ENCODE measurements around the gene TNFAIP8L1.
A peak's percentile ranks its signal among the peaks of the same experiment; 100 is the strongest.

TNFAIP8L1 gene

DNA sequence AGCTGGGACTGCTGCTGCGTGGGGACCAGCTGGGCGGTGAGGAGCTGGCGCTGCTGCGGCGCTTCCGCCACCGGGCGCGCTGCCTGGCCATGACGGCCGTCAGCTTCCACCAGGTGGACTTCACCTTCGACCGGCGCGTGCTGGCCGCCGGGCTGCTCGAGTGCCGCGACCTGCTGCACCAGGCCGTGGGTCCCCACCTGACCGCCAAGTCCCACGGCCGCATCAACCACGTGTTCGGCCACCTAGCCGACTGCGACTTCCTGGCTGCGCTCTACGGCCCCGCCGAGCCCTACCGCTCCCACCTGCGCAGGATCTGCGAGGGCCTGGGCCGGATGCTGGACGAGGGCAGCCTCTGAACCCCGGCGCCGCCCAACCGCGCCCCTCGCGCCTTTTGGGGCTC, 12.8 kb downstream of the TNFAIP8L1 start:
- DNase-seq, result no peak

DNA sequence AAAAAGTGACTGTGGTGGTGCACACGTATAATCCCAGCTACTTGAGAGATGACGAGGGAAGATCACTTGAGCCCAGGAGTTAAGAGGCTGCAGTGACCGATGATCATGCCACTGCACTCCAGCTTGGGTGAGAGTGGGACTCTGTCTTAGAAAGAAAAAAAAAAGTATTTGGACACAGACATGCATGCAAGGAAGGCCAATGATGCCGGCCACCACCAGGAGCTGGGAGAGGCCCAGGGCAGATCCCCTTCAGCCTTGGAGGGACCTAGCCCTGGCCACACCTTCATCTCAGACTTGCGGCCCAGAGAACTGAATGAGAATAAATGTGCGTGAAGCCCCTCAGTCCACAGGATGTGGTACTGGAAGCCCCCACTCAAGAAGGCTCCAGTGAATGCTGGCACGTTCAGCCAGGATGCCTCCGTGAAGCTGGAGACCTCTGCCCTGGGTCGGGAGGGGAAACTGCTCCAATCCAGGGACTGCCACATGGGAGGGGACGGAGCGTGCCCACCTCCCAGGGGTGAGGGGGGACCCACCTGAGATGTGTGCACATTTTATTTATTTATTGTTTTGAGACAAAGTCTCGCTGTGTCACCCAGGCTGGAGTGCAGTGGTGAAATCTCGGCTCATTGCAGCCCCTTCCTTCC, 14.6 kb downstream of the TNFAIP8L1 start:
- DNase-seq, result no peak

DNA sequence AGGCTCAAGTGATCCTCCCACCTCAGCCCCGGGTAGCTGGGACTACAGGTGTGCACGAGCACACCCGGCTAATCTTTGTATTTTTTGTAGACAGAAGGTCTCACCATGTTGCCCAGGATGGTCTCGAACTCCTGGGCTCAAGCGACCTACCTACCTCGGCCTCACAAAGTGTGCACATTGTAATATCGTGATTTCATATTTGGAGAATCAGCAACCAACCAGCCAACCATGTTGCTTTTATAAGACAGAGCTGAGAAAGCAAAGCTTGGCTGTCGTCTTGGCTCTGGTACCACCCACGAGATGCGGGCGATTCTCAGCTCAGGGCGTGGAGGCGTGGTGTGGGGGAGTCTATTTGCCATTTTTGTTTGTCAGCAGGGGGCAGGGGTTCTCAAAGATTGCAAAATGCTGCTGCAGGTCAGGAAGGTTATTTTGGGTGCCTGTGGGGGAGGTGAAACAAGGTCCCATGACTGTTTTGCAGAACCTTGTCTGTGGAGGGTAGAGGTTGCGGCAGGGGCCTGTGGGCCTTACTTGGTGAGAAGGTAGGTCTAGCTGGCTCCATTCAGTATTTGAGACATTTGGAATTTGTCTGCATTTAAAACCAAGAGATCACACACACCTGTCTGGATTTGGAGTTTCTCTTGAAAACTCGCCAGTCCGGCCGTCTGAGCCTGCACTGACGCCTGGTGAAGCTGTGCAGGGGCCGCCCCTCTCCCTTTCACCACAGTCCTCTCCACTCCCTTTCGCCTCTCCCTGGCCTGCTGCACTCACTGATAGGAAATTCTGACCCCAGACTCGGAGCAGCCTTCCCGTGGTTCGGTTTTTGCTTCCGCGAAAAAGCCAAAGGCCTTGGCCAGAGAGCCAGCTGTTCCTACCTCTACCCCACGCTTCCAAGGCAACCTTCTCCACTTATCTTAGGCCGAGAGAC, 15.4 kb downstream of the TNFAIP8L1 start:
- DNase-seq, result no peak

GRCh38 chr19:4656102-4656501, 16.8 kb downstream of the TNFAIP8L1 start:
- no peak for DNase-seq

- DNase-seq, result no peak
These were observed 17.9 kb downstream of the TNFAIP8L1 start for GRCh38 chr19:4657262-4657661.

GRCh38 chr19:4657835-4658234, 18.5 kb downstream of the TNFAIP8L1 start:
- no peak for DNase-seq

GRCh38 chr19:4660181-4660791, 21.0 kb downstream of the TNFAIP8L1 start:
- peak; percentile 52 for DNase-seq

- DNase-seq, result no peak
These were observed 21.7 kb downstream of the TNFAIP8L1 start for GRCh38 chr19:4660993-4661392.

DNA sequence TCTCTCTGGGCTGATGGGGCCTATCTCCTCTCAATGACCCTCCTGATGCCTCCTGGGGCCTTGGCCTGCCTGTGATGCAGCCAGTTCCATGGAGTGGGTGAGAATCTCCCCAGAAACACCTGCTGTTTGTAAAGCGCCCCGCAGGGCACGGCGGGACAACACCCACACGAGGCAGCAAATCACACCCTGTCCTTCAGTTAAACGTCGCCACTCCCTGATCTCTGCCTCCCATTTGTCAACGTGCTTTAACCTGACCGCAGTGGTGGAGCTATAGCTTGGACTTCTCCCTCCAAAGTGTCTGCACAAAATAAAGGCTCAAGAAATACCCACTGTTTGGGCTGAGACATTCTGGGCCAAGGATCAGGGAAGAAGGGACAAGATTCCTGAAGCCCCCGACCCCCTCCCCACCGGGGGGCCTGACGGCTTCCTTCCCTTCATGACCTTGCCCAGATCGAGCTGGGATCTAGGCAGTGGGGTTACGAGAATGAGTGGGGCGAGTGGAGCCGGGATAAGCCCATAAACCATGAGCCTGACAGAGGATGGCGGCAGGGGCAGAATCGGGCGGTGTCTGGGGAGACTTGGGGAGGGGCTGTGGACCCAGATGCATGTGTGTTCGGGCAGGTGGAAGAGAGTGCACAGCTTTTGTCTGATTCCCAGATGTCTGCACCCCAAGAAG, 22.8 kb downstream of the TNFAIP8L1 start:
- no peak for DNase-seq

GRCh38 chr19:4662812-4663211, 23.5 kb downstream of the TNFAIP8L1 start:
- no peak for DNase-seq

DNA sequence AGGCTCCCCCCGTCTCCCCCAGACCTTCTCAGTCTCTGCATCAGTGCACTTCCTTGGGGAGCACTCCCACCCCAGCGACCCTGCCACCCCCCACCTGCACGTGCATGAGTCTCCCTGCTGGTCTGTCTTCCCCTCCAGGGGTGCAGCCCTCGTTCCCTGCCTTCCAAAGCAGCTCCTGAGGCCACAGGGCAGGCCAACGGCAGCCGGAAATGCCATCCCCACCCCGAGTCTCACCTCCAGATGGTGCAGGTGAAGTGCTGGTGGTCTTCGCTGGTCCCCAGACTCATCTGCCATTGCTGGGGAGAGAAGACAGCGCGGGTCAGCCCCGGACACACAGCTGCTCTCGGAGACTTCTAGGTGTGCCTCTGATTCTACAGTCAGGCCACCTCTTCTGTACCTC, 25.3 kb downstream of the TNFAIP8L1 start:
- DNase-seq, result no peak

DNA sequence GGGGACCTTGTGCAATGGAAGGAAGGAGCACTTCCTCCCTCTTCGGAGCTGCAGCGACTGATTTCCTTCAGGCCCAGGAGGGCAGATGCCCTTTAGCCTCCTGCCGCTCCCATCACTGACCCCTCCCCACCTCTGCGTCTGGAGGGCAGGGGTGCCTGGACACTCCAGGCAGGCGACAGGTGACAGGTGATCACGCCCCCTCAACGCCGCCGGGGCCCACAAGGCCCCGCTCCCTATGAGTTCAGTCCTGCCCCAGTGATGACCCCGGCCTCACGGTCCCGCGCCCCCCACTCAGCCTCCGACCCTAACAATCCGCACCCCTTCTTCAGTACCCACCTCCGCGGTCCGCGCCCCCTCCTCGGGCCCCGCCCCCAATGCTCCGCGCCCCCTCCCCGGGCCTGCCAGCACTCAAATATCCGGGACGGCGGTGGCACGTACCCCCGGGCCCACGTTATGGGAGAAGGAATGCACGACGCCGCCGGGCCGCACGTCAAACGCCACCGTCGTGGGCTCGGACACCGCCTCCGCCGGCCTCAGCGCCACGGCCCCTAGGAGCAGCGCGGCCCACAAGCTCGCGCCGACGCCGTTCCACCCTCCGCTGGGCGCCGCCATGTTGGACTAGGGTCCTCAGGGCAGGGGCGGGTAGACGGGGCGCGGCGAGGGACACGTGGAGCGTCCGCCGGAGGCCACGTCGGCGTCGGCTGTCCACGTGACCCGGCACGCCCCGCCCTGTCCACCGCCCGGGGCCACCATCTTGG, 30.6 kb downstream of the TNFAIP8L1 start, which contains the start of gene MYDGF:
Gene MYDGF (minus strand): TSS at position 620 of the 758 bp plus-strand sequence. CDS start 8 bp downstream, at position 612.
- DNase-seq, result peak; percentile 93

- DNase-seq, result peak; percentile 30
These were observed 32.0 kb downstream of the TNFAIP8L1 start for GRCh38 chr19:4671185-4671851.

DNA sequence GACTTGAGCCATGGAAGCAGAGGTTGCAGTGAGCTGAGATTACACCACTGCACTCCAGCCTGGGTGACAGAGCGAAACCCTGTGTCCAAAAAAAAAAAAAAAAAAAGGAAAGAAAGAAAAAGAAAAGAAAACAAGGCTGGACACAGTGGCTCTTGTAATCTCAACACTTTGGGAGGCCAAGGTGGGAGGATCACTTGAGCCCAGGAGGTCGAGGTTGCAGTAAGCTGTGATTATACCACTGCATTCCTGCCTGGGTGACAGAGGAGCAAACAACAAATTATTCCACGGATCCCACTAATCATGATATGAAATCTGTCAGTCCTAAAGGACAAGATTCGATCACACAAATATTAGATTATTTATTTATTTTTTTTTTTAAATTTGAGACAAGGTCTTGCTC, 33.9 kb downstream of the TNFAIP8L1 start:
- no peak for DNase-seq

- DNase-seq, result no peak
These were observed 34.4 kb downstream of the TNFAIP8L1 start for GRCh38 chr19:4673726-4674125.

DNA sequence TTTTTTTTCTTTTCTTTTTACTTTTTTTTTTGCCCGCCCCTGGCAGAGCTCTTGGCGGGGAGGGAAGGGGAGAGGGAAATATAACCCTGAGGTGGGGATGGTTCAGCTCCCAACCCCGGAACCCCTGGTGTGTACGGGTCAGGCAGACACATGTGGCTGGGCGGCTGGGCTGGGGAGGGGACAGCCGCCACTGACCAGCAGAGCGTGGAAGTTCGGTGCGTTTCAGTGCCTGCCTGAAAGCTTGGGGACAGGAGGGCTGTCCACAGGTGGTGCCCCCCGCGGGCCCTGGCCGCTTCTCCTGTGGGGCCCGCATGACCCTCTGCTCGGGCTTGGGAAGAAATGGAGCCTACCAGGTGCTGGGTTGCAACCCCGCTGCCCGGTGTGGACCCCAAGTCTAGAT, 36.0 kb downstream of the TNFAIP8L1 start:
- no peak for DNase-seq

GRCh38 chr19:4676955-4677731, 37.8 kb downstream of the TNFAIP8L1 start:
- DNase-seq, result peak; percentile 79

- peak; percentile 57 for DNase-seq
These were observed 39.8 kb downstream of the TNFAIP8L1 start for GRCh38 chr19:4678881-4679790.

GRCh38 chr19:4680021-4680420, 40.7 kb downstream of the TNFAIP8L1 start:
- DNase-seq, result peak; percentile 15
